ENCODE measurements around the gene PASK.
"Not testable (repeated sequence)": the region's sequence is repeated elsewhere in the genome, so short reads cannot be mapped to it uniquely, and the experiment has no call there.

Gene PASK

GRCh38 chr2:241148891-241149674 is at the start of gene PASK:
PASK (minus strand) TSS chr2:241149472; CDS start chr2:241143032, 6,440 bp downstream.
- peak; percentile 92 for DNase-seq (ENCODE audit: low read depth)

- no peak for DNase-seq (ENCODE audit: low read depth)
These were observed 49.4 kb upstream of the PASK start for GRCh38 chr2:241198381-241199279.

GRCh38 chr2:241197947-241198346 is 48.7 kb upstream of the PASK start:
- DNase-seq (ENCODE audit: low read depth): no peak

- DNase-seq (ENCODE audit: low read depth): not testable (repeated sequence)
These were observed 48.0 kb upstream of the PASK start for GRCh38 chr2:241197246-241197645.

- DNase-seq (ENCODE audit: low read depth): no peak
These were observed 46.3 kb upstream of the PASK start for GRCh38 chr2:241195506-241196130.

- DNase-seq (ENCODE audit: low read depth): no peak
These were observed 45.5 kb upstream of the PASK start for GRCh38 chr2:241194811-241195210.

- no peak for DNase-seq (ENCODE audit: low read depth)
These were observed 44.0 kb upstream of the PASK start for GRCh38 chr2:241193271-241193670.

GRCh38 chr2:241191081-241191480 is 41.8 kb upstream of the PASK start:
- DNase-seq (ENCODE audit: low read depth): no peak

GRCh38 chr2:241190291-241190981 is 41.2 kb upstream of the PASK start:
- no peak for DNase-seq (ENCODE audit: low read depth)

GRCh38 chr2:241189856-241190201 is 40.6 kb upstream of the PASK start:
- no peak for DNase-seq (ENCODE audit: low read depth)

GRCh38 chr2:241189093-241189855 is 40.0 kb upstream of the PASK start:
- DNase-seq (ENCODE audit: low read depth): no peak

GRCh38 chr2:241188361-241189092 is 39.3 kb upstream of the PASK start, which contains the start of gene ANO7:
ANO7 (plus strand) TSS chr2:241188677; CDS start chr2:241190064, 1,387 bp downstream.
- no peak for DNase-seq (ENCODE audit: low read depth)

- DNase-seq (ENCODE audit: low read depth): no peak
These were observed 38.6 kb upstream of the PASK start for GRCh38 chr2:241187918-241188234.

GRCh38 chr2:241187101-241187917 is 38.0 kb upstream of the PASK start:
- no peak for DNase-seq (ENCODE audit: low read depth)

GRCh38 chr2:241185961-241186360 is 36.7 kb upstream of the PASK start:
- DNase-seq (ENCODE audit: low read depth): no peak

- DNase-seq (ENCODE audit: low read depth): no peak
These were observed 35.6 kb upstream of the PASK start for GRCh38 chr2:241184901-241185300.

- DNase-seq (ENCODE audit: low read depth): no peak
These were observed 33.9 kb upstream of the PASK start for GRCh38 chr2:241183221-241183620.

- no peak for DNase-seq (ENCODE audit: low read depth)
These were observed 33.4 kb upstream of the PASK start for GRCh38 chr2:241182531-241183133.

- no peak for DNase-seq (ENCODE audit: low read depth)
These were observed 32.9 kb upstream of the PASK start for GRCh38 chr2:241182126-241182525.
